ENCODE results near the gene ITFG1.

GRCh38 chr16:47247690-47248089 lies 213.2 kb downstream of the ITFG1 start:
- TF ChIP-seq SP1 (IDR thresholded peaks at IDR 0.05; ENCODE audit: low read depth, low read length) (no peak), MAFK (IDR thresholded peaks at IDR 0.05; ENCODE audit: low read depth, low read length) (no peak), POLR2A (IDR thresholded peaks at IDR 0.05; ENCODE audit: control extremely low read depth in 1 of 2, low read depth in 2 of 2, low read length in 2 of 2) (no peak), CTCF (IDR thresholded peaks at IDR 0.05; ENCODE audit: control extremely low read depth in 1 of 3, insufficient read depth in 1 of 3, low read depth in 1 of 3, low read length in 3 of 3) (no peak), BACH1 (IDR thresholded peaks at IDR 0.05; ENCODE audit: low read length) (no peak), TAF1 (IDR thresholded peaks at IDR 0.05; ENCODE audit: low read depth, low read length) (no peak), POLR2AphosphoS5 (IDR thresholded peaks at IDR 0.05; ENCODE audit: low read depth, low read length) (no peak), NANOG (IDR thresholded peaks at IDR 0.05; ENCODE audit: insufficient read depth, low read depth, low read length, poor library complexity, severe bottlenecking) (no peak), BRCA1 (IDR thresholded peaks at IDR 0.05; ENCODE audit: low read depth, low read length) (no peak), SRF (IDR thresholded peaks at IDR 0.05; ENCODE audit: low read depth, low read length) (no peak)

Measured in H1 (cell line).